ENCODE data around the gene DIS3.

GRCh38 chr13:72823081-72823480, 41.4 kb upstream of the DIS3 start:
- TF ChIP-seq CTCF (IDR thresholded peaks at IDR 0.05; ENCODE audit: insufficient read depth, low read length) (no peak), SPI1 (IDR thresholded peaks at IDR 0.05; ENCODE audit: borderline replicate concordance, low read depth) (no peak)

Data from HL-60 (cell line).